ENCODE results near the gene SRGAP2C.
"Not testable (repeated sequence)": the region's sequence is repeated elsewhere in the genome, so short reads cannot be mapped to it uniquely, and the experiment has no call there.

The SRGAP2C gene

GRCh38 chr1:121184290-121185127 lies at the start of gene SRGAP2C, which contains the start of gene FAM72B:
Gene SRGAP2C (plus strand): TSS chr1:121184975. CDS start chr1:121187447, 2,472 bp downstream.
Gene FAM72B (minus strand): TSS chr1:121184340. CDS start chr1:121183489, 851 bp downstream.
- DNase-seq, result peak; percentile 96

- DNase-seq, result not testable (repeated sequence)
These were observed 44.4 kb upstream of the SRGAP2C start for GRCh38 chr1:121140393-121140792.

GRCh38 chr1:121148489-121149190 lies 36.1 kb upstream of the SRGAP2C start:
- DNase-seq, result not testable (repeated sequence)

- not testable (repeated sequence) for DNase-seq
These were observed 33.5 kb upstream of the SRGAP2C start for GRCh38 chr1:121151294-121151693.

- not testable (repeated sequence) for DNase-seq
These were observed 32.0 kb upstream of the SRGAP2C start for GRCh38 chr1:121152788-121153187.

GRCh38 chr1:121154811-121155210 lies 30.0 kb upstream of the SRGAP2C start:
- not testable (repeated sequence) for DNase-seq

- not testable (repeated sequence) for DNase-seq
These were observed 29.0 kb upstream of the SRGAP2C start for GRCh38 chr1:121155671-121156358.

- DNase-seq, result not testable (repeated sequence)
These were observed 27.7 kb upstream of the SRGAP2C start for GRCh38 chr1:121156958-121157603.

GRCh38 chr1:121157609-121158008 lies 27.2 kb upstream of the SRGAP2C start:
- DNase-seq, result not testable (repeated sequence)

GRCh38 chr1:121160118-121160517 lies 24.7 kb upstream of the SRGAP2C start:
- not testable (repeated sequence) for DNase-seq

- DNase-seq, result not testable (repeated sequence)
These were observed 23.4 kb upstream of the SRGAP2C start for GRCh38 chr1:121161199-121161901.

- DNase-seq, result not testable (repeated sequence)
These were observed 20.7 kb upstream of the SRGAP2C start for GRCh38 chr1:121163850-121164757.

- DNase-seq, result not testable (repeated sequence)
These were observed 19.5 kb upstream of the SRGAP2C start for GRCh38 chr1:121165296-121165695.

GRCh38 chr1:121167225-121167738 lies 17.5 kb upstream of the SRGAP2C start:
- not testable (repeated sequence) for DNase-seq

GRCh38 chr1:121168152-121168668 lies 16.6 kb upstream of the SRGAP2C start:
- DNase-seq, result not testable (repeated sequence)

- not testable (repeated sequence) for DNase-seq
These were observed 8.1 kb upstream of the SRGAP2C start for GRCh38 chr1:121176649-121177048.

- not testable (repeated sequence) for DNase-seq
These were observed 6.6 kb upstream of the SRGAP2C start for GRCh38 chr1:121178197-121178596.

- DNase-seq, result not testable (repeated sequence)
These were observed 908 bp upstream of the SRGAP2C start for GRCh38 chr1:121183867-121184266.

- DNase-seq, result not testable (repeated sequence)
These were observed 449 bp downstream of the SRGAP2C start for GRCh38 chr1:121185140-121185708.

- not testable (repeated sequence) for DNase-seq
These were observed 1.4 kb downstream of the SRGAP2C start for GRCh38 chr1:121186191-121186590.

Data from NCI-H187 treated with DMSO at 0.1 percent for 48 hours (cell line).